H1 (cell line): ENCODE results near the gene STAC.

Experiments used
- NRF1 ChIP-seq: IDR thresholded peaks from 2 replicates; pipeline ENCODE4 v1.6.1; 2011; ENCODE audit warnings: mild to moderate bottlenecking, low read depth, low read length, improper control_type of control experiment
- POLR2A ChIP-seq, 2 experiments: IDR thresholded peaks; 1 replicate in 1 of 2; 2 replicates in 1 of 2; pipeline ENCODE4 v1.6.1; 2011; ENCODE audit warnings: low read depth in 2 of 2, low read length in 2 of 2, mild to moderate bottlenecking in 2 of 2; ENCODE audit errors: control extremely low read depth in 1 of 2
- RAD21 ChIP-seq, 2 experiments: IDR thresholded peaks in 1 of 2; conservative IDR thresholded peaks in 1 of 2; 2 replicates each; pipeline ENCODE4 v1.6.1; 2011; ENCODE audit warnings: low read depth in 2 of 2, low read length in 2 of 2, improper control_type of control experiment in 1 of 2, inconsistent platforms in 1 of 2, mild to moderate bottlenecking in 1 of 2, moderate library complexity in 1 of 2
- RNF2 ChIP-seq: fragments of 200-900, 300-1000 bp; sonication (generic); IDR thresholded peaks from 2 replicates; pipeline ENCODE4 v1.7.1; 2016; ENCODE audit warnings: borderline replicate concordance, low read depth, mild to moderate bottlenecking, antibody characterized with exemption, low read length; ENCODE audit not compliant: poor library complexity, severe bottlenecking; ENCODE audit errors: missing control alignments
- TAF1 ChIP-seq: IDR thresholded peaks from 2 replicates; pipeline ENCODE4 v1.6.1; 2011; ENCODE audit warnings: mild to moderate bottlenecking, low read depth, low read length
- TF ChIP-seq, protein P1 (sequence below): IDR thresholded peaks from 2 replicates; pipeline ENCODE4 v1.6.1; 2012; ENCODE audit warnings: inconsistent platforms

DNA sequence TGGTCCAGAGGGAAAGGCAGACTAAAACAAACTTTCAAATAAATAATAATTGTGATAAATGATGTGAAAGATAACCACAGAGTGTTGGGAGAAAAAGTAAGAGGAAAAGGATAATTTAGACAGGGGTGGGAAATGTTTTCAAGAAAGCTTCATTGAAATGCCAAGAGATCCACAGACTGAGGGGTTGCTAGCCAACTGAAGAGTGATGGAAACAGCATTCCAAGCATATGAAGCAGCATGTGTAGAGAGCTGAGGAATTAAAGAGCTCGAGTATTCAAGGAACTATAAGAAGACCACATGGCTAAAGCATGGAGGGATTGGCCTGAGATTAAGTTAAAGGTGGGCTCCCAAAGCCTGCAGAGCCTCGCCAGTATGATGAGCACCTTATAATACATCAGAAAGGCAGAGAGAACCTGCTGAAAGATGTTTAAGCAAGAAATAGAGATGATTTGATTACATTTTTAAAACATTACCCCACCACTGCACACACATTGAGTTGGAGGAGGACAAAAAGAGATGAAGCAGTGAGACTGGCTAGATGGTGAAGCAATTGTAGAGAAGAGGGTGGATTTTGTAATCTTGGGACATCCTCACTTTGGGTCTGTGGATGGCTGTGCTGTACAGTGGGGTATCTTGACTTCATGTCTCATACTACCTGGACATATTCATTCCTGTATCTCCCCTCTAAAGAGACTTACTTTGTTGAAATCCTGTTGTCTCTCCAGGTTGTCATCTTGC lies 100.8 kb downstream of the STAC start:
- no peak for TF ChIP-seq RAD21 (IDR thresholded peaks at IDR 0.05 in 1 of 2, conservative IDR thresholded peaks at IDR 0.05 in 1 of 2; ENCODE audit: low read depth in 2 of 2, low read length in 2 of 2)
- TF ChIP-seq POLR2A (IDR thresholded peaks at IDR 0.05; ENCODE audit: control extremely low read depth in 1 of 2, low read depth in 2 of 2, low read length in 2 of 2): no peak
- TF ChIP-seq, protein P1, sequence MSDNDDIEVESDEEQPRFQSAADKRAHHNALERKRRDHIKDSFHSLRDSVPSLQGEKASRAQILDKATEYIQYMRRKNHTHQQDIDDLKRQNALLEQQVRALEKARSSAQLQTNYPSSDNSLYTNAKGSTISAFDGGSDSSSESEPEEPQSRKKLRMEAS: no peak
- TF ChIP-seq RNF2: no peak
- no peak for TF ChIP-seq NRF1
- no peak for TF ChIP-seq TAF1
